H1 (cell line): Measurements from ENCODE around the gene COL4A1. TPM values are rescaled to one million over a fixed set of nuclear protein-coding genes. Genes with fewer than 3 reads are reported as not detected.

Source experiments
- CTCF ChIA-PET: fragments of 300-600 bp; sonication (Branson Sonifier 250); formaldehyde crosslinking; loops from one replicate; lab custom pipeline; 2021; ENCODE audit not compliant: partially characterized antibody; lab: Charles Lee
- POLR2A ChIA-PET: fragments of 300-600 bp; sonication (Branson Sonifier 250); formaldehyde crosslinking; loops from one replicate; lab custom pipeline; 2021; ENCODE audit warnings: inconsistent platforms; ENCODE audit not compliant: partially characterized antibody; lab: Charles Lee
- DNase-seq, 2 experiments: peaks; one replicate each; pipeline versions ENCODE4 v3.0.0 to v3.0.0-alpha.2; 2010 to 2022; ENCODE audit warnings: low spot score in 2 of 2, low read depth in 1 of 2, mixed read lengths in 1 of 2
- FAIRE-seq: peaks from 2 replicates; lab custom pipeline; 2011; peaks lifted over from hg19 to GRCh38; lab: Jason Lieb, UNC
- H2AFZ ChIP-seq: 2 replicates; pipeline ENCODE4 v1.8.1; 2012; ENCODE audit warnings: low read length, inconsistent platforms
- H2AK5ac ChIP-seq: 2 replicates; pipeline ENCODE4 v1.6.1; 2013; ENCODE audit warnings: low read depth, low read length
- H2BK120ac ChIP-seq: replicated peaks from 2 replicates; pipeline ENCODE3; 2013; ENCODE audit warnings: low read depth, low read length, inconsistent platforms
- H2BK12ac ChIP-seq: 2 replicates; pipeline ENCODE4 v1.6.1; 2013; ENCODE audit warnings: low read depth, low read length
- H2BK15ac ChIP-seq: 2 replicates; pipeline ENCODE4 v1.6.1; 2013; ENCODE audit warnings: low read length
- H2BK20ac ChIP-seq: 2 replicates; pipeline ENCODE4 v1.6.1; 2013; ENCODE audit warnings: low read length
- H2BK5ac ChIP-seq: 2 replicates; pipeline ENCODE4 v1.6.1; 2013; ENCODE audit warnings: low read depth, low read length
- H3K14ac ChIP-seq: 2 replicates; pipeline ENCODE4 v1.6.1; 2013; ENCODE audit warnings: inconsistent platforms; ENCODE audit not compliant: insufficient read length
- H3K18ac ChIP-seq: 2 replicates; pipeline ENCODE4 v1.6.1; 2013; ENCODE audit warnings: low read length; ENCODE audit errors: extremely low read depth
- H3K23ac ChIP-seq: 2 replicates; pipeline ENCODE4 v1.6.1; 2013; ENCODE audit warnings: inconsistent platforms; ENCODE audit not compliant: insufficient read length
- H3K23me2 ChIP-seq: 2 replicates; pipeline ENCODE4 v1.6.1; 2013; ENCODE audit warnings: low read depth, low read length
- H3K27ac ChIP-seq: 2 replicates; pipeline ENCODE4 v1.6.1; 2011; ENCODE audit warnings: low read depth, low read length, inconsistent platforms
- H3K27me3 ChIP-seq, 4 experiments: replicated peaks in 1 of 4; 1 replicate in 1 of 4; 2 replicates in 3 of 4; pipeline versions ENCODE4 v1.6.1 to v1.8.1; 2011 to 2013; ENCODE audit warnings: low read length in 3 of 4, mild to moderate bottlenecking in 3 of 4, inconsistent platforms in 2 of 4, mixed read lengths in 2 of 4, moderate library complexity in 1 of 4; ENCODE audit not compliant: control insufficient read depth in 3 of 4, insufficient read depth in 3 of 4; ENCODE audit errors: extremely low read depth in 1 of 4
- H3K36me3 ChIP-seq, 4 experiments: 2 replicates each; pipeline versions ENCODE4 v1.6.1 to v1.8.1; 2011 to 2013; ENCODE audit warnings: mild to moderate bottlenecking in 4 of 4, low read length in 3 of 4, moderate library complexity in 2 of 4, control low read depth in 1 of 4, inconsistent platforms in 1 of 4; ENCODE audit not compliant: insufficient read depth in 4 of 4, control insufficient read depth in 2 of 4
- H3K4ac ChIP-seq: replicated peaks from 2 replicates; pipeline ENCODE3; 2013; ENCODE audit warnings: low read length, low read depth, mixed read lengths, inconsistent platforms; ENCODE audit not compliant: insufficient read length
- H3K4me1 ChIP-seq, 4 experiments: replicated peaks in 1 of 4; 1 replicate in 1 of 4; 2 replicates in 3 of 4; pipeline versions ENCODE4 v1.6.1 to v1.8.1; 2011 to 2013; ENCODE audit warnings: low read length in 3 of 4, inconsistent platforms in 2 of 4, mixed read lengths in 1 of 4; ENCODE audit not compliant: insufficient read depth in 4 of 4, control insufficient read depth in 3 of 4
- H3K4me2 ChIP-seq, 2 experiments: 2 replicates each; pipeline versions ENCODE4 v1.6.1 to v1.8.1; 2011 to 2013; ENCODE audit warnings: low read depth in 2 of 2, low read length in 2 of 2, control low read depth in 1 of 2, inconsistent platforms in 1 of 2, mild to moderate bottlenecking in 1 of 2; ENCODE audit not compliant: insufficient read depth in 1 of 2
- H3K4me3 ChIP-seq, 4 experiments: fragments of 200-600, 300-600 bp in 1 of 4; sonication (generic), shearing (Covaris generic), sonication (Bioruptor Twin) in 1 of 4; 2 replicates each; pipeline versions ENCODE4 v1.5.1 to v1.8.1; 2011 to 2016; ENCODE audit warnings: low read length in 4 of 4, low read depth in 3 of 4, control low read depth in 2 of 4, inconsistent platforms in 2 of 4, mild to moderate bottlenecking in 2 of 4, mixed read lengths in 1 of 4, moderate library complexity in 1 of 4; ENCODE audit not compliant: insufficient read depth in 2 of 4; ENCODE audit errors: extremely low read depth in 1 of 4
- H3K56ac ChIP-seq: replicated peaks from 2 replicates; pipeline ENCODE3; 2013; ENCODE audit warnings: low read depth, mild to moderate bottlenecking, mixed read lengths, low read length, inconsistent platforms; ENCODE audit not compliant: insufficient read length
- H3K79me1 ChIP-seq: 2 replicates; pipeline ENCODE4 v1.6.1; 2013; ENCODE audit warnings: low read depth, low read length, control low read depth
- H3K79me2 ChIP-seq, 2 experiments: 2 replicates each; pipeline versions ENCODE4 v1.6.1 to v1.8.1; 2012 to 2013; ENCODE audit warnings: low read length in 2 of 2, mild to moderate bottlenecking in 2 of 2, inconsistent platforms in 1 of 2; ENCODE audit not compliant: insufficient read depth in 2 of 2, control insufficient read depth in 1 of 2
- H3K9ac ChIP-seq, 4 experiments: replicated peaks in 1 of 4; 1 replicate in 1 of 4; 2 replicates in 3 of 4; pipeline versions ENCODE4 v1.6.1 to v1.8.1; 2011 to 2013; ENCODE audit warnings: low read depth in 3 of 4, low read length in 3 of 4, control low read depth in 2 of 4, mild to moderate bottlenecking in 2 of 4, moderate library complexity in 2 of 4, inconsistent platforms in 1 of 4; ENCODE audit errors: extremely low read depth in 1 of 4
- H3K9me3 ChIP-seq, 2 experiments: 2 replicates each; pipeline versions ENCODE4 v1.6.1 to v1.8.1; 2012 to 2013; ENCODE audit warnings: mild to moderate bottlenecking in 2 of 2, moderate library complexity in 2 of 2, control low read depth in 1 of 2, inconsistent platforms in 1 of 2, low read depth in 1 of 2, low read length in 1 of 2, mixed read lengths in 1 of 2; ENCODE audit not compliant: insufficient read depth in 2 of 2
- H4K20me1 ChIP-seq, 2 experiments: replicated peaks in 1 of 2; 2 replicates each; pipeline versions ENCODE3 to v1.8.1; 2011 to 2013; ENCODE audit warnings: inconsistent platforms in 2 of 2, low read length in 2 of 2, mild to moderate bottlenecking in 1 of 2; ENCODE audit not compliant: insufficient read depth in 2 of 2, control insufficient read depth in 1 of 2
- H4K5ac ChIP-seq: 2 replicates; pipeline ENCODE4 v1.6.1; 2013; ENCODE audit warnings: low read length, low read depth, mixed read lengths, inconsistent platforms; ENCODE audit not compliant: insufficient read length
- H4K8ac ChIP-seq: 2 replicates; pipeline ENCODE4 v1.8.0; 2013; ENCODE audit warnings: mild to moderate bottlenecking, moderate library complexity, low read length, inconsistent platforms; ENCODE audit not compliant: insufficient read depth; ENCODE audit errors: extremely low read depth
- H4K91ac ChIP-seq: replicated peaks from 2 replicates; pipeline ENCODE3; 2013; ENCODE audit warnings: low read length, mixed read lengths, inconsistent platforms; ENCODE audit not compliant: insufficient read length
- CBX8 ChIP-seq: fragments of 300-800, 300-1000 bp; sonication (generic); IDR thresholded peaks from 2 replicates; pipeline ENCODE4 v1.7.1; 2016; ENCODE audit warnings: low read depth, low read length, borderline replicate concordance
- CHD2 ChIP-seq: IDR thresholded peaks from 2 replicates; pipeline ENCODE4 v1.6.1; 2012; ENCODE audit warnings: low read length, improper control_type of control experiment
- CTCF ChIP-seq, 3 experiments: IDR thresholded peaks; 1 replicate in 2 of 3; 2 replicates in 1 of 3; pipeline versions ENCODE4 v1.5.1 to v1.6.1; 2011; ENCODE audit warnings: low read length in 3 of 3, mild to moderate bottlenecking in 3 of 3, inconsistent platforms in 2 of 3, low read depth in 1 of 3, moderate library complexity in 1 of 3; ENCODE audit not compliant: insufficient read depth in 1 of 3; ENCODE audit errors: control extremely low read depth in 1 of 3
- E2F6 ChIP-seq: IDR thresholded peaks from 2 replicates; pipeline ENCODE4 v1.6.1; 2012; ENCODE audit warnings: inconsistent platforms
- EGR1 ChIP-seq: IDR thresholded peaks from 2 replicates; pipeline ENCODE4 v1.6.1; 2011; ENCODE audit warnings: low read depth, low read length, borderline replicate concordance
- GABPA ChIP-seq: IDR thresholded peaks from 2 replicates; pipeline ENCODE4 v1.6.1; 2011; ENCODE audit warnings: mild to moderate bottlenecking, low read length, moderate library complexity, borderline replicate concordance; ENCODE audit not compliant: insufficient read depth
- GTF2F1 ChIP-seq: IDR thresholded peaks from 2 replicates; pipeline ENCODE4 v1.6.1; 2012; ENCODE audit warnings: low read depth, low read length, improper control_type of control experiment, borderline replicate concordance
- NRF1 ChIP-seq: IDR thresholded peaks from 2 replicates; pipeline ENCODE4 v1.6.1; 2011; ENCODE audit warnings: mild to moderate bottlenecking, low read depth, low read length, improper control_type of control experiment
- RXRA ChIP-seq: IDR thresholded peaks from 2 replicates; pipeline ENCODE4 v1.6.1; 2011; ENCODE audit warnings: low read depth, mild to moderate bottlenecking, low read length, moderate library complexity; ENCODE audit not compliant: insufficient read depth
- SP4 ChIP-seq: IDR thresholded peaks from 2 replicates; pipeline ENCODE4 v1.6.1; 2012; ENCODE audit warnings: low read length, inconsistent platforms
- TBP ChIP-seq: IDR thresholded peaks from 2 replicates; pipeline ENCODE4 v1.6.1; 2011; ENCODE audit warnings: low read depth, low read length, improper control_type of control experiment
- WGBS, 2 experiments: shearing (Covaris generic) in 1 of 2; methylation state at CpG; one replicate each; pipeline versions ENCODE4 v1.1.6 to v1.1.7; 2013 to 2015; ENCODE audit warnings: low lambda C conversion rate in 2 of 2, mixed read lengths in 2 of 2, inconsistent platforms in 1 of 2, low coverage in 1 of 2, missing lambda C conversion rate in 1 of 2; ENCODE audit not compliant: insufficient replicate concordance in 2 of 2, insufficient coverage in 1 of 2, insufficient read length in 1 of 2; ENCODE audit errors: extremely low coverage in 1 of 2, missing lambda C conversion rate in 1 of 2; 5-methylcytosine and 5-hydroxymethylcytosine counted together
- polyA plus RNA-seq, 7 experiments: library from polyadenylated mRNA; depleted of rRNA in 3 of 7; stranded (reverse) in 5 of 7; unstranded in 2 of 7; fragments of >200 nt in 5 of 7; fragments of 200-250 nt in 2 of 7; gene quantifications; 1 replicate in 5 of 7; 2 replicates in 1 of 7; 4 replicates in 1 of 7; pipeline versions ENCODE4 v1.2.1 to v1.2.3, GENCODE V29; 2011 to 2013; ENCODE audit warnings: missing spikeins in 2 of 7, mixed read lengths in 2 of 7
- total RNA-seq: library from RNA; stranded (reverse); fragmentation: NEBNext Ultra II Directional; extraction: Animal tissue kit (Norgen Biotek cat#: 25700); gene quantifications from 2 replicates; pipeline ENCODE4 v1.2.1, GENCODE V29; 2021

The COL4A1 gene
- total and polyA plus RNA-seq, 2 of the 8 experiments (the other 6 are each of a cell fraction or from before 2014, with no cell fraction given): 30.7 to 82.0 TPM

GRCh38 chr13:110102053-110102452 lies 204.9 kb downstream of the COL4A1 start:
- Histone ChIP-seq H3K27me3 (no peaks in the 10 kb centered on the region), H3K4me2 (no peak overlapping the region), H3K9me3 (peaks cover 6 to 12% of the 10 kb centered on the region in 2 experiments; a peak in 3 of 4 replicates), H4K8ac (no peak overlapping the region), H3K4ac (no peak overlapping the region), H2BK12ac (no peak overlapping the region), H3K9ac (no peak overlapping the region), H3K27ac (no peak overlapping the region), H3K14ac (no peak overlapping the region), H4K91ac (no peak overlapping the region), H2BK15ac (no peak overlapping the region), H3K4me1 (no peaks in the 10 kb centered on the region), H2BK120ac (no peak overlapping the region), H2BK20ac (no peak overlapping the region), H3K36me3 (no peaks in the 10 kb centered on the region), H4K5ac (no peak overlapping the region), H3K79me2 (no peaks in the 10 kb centered on the region)
- FAIRE-seq: no peak
- CTCF ChIA-PET: interaction anchor here (1.2 to 5.8 kb wide), 4 partner anchors 11 to 1140 kb away, joined by 3 to 32 read pairs (median 12); no protein-coding TSS in a partner anchor
- POLR2A ChIA-PET: no interaction called here
- no peak for TF ChIP-seq CTCF (IDR thresholded peaks at IDR 0.05; ENCODE audit: control extremely low read depth in 1 of 3, insufficient read depth in 1 of 3, low read depth in 1 of 3, low read length in 3 of 3)
- TF ChIP-seq GABPA: no peak
- no peak for TF ChIP-seq CHD2
- TF ChIP-seq RXRA: no peak
- no peak for TF ChIP-seq EGR1
- no peak for TF ChIP-seq E2F6
- no peak for TF ChIP-seq CBX8
- TF ChIP-seq NRF1: no peak
- TF ChIP-seq GTF2F1: no peak
- no peak for TF ChIP-seq TBP
- no peak for TF ChIP-seq SP4
- TF ChIP-seq, all 59 proteins: peak for 0
- no peak for DNase-seq
- Histone ChIP-seq H3K23me2 (no peaks in the 10 kb centered on the region), H2BK5ac (no peak overlapping the region), H2AFZ (no peak overlapping the region), H3K18ac (no peak overlapping the region), H3K79me1 (no peaks in the 10 kb centered on the region), H3K56ac (no peak overlapping the region), H4K20me1 (no peaks in the 10 kb centered on the region), H3K4me3 (no peak overlapping the region), H2AK5ac (no peak overlapping the region), H3K23ac (no peak overlapping the region)
- WGBS, 2 experiments: 88% methylated on average over 4 of the region's 4 CpGs; no CpG with 5 or more reads in 1 of the 2 experiments
